ENCODE measurements around the gene TCHP.
"Not testable (repeated sequence)": the region's sequence is repeated elsewhere in the genome, so short reads cannot be mapped to it uniquely, and the experiment has no call there.

The TCHP gene

GRCh38 chr12:109879351-109880042 is 20.6 kb upstream of the TCHP start:
- DNase-seq (ENCODE audit: low spot score) = no peak

DNA sequence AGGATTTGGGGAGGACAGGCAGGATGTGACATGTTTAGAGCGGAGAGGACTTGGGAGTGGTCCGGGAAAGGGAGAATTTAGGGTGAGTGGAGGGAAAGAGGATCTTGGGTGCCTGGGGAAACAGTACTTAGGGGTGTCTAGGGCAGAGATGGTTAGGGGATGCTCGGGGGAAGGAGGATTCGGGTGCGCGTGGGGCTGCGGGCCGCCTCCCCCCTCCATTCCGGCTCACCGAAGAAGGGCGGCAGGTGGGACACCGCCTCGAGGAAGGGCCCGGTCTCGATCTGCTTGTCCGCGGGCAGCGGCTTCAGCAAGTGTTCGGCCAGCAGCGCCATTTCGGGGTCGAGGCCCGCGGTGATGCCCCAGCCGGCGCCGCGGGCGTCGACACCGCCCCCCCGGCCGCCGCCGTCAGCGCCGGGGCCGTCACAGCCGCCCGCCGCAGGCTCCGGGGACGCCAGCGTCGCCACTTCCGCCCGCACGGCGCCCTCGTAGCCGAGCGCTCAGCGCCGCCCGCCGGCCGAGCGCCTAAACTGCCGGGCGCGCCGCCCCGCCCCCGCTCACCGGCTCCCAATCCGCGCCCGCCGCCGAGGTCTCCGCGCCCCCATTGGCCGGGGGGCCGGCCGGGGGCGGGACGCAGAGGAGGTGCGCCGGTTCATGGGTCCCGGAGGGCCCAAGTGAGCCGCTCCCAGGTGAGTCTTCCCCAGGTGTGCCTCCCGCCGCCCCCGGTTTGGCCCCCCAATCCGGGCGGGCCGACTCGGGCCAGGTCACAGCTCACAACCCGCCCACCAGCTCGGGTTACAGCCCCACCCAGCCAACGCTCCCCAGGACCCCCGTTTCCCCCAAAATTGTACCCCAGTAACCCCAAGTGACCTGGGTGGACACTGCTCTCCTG is 19.8 kb upstream of the TCHP start, which contains the start of gene GLTP:
Gene GLTP (minus strand): TSS at position 499 of the 889 bp plus-strand sequence. CDS start 167 bp downstream, at position 332.
- peak; percentile 94 for DNase-seq (ENCODE audit: low spot score)

GRCh38 chr12:109880938-109881337 is 19.1 kb upstream of the TCHP start:
- DNase-seq (ENCODE audit: low spot score) = no peak

GRCh38 chr12:109881752-109882151 is 18.3 kb upstream of the TCHP start:
- no peak for DNase-seq (ENCODE audit: low spot score)

- DNase-seq (ENCODE audit: low spot score) = no peak
These were observed 16.6 kb upstream of the TCHP start for GRCh38 chr12:109883461-109883860.

DNA sequence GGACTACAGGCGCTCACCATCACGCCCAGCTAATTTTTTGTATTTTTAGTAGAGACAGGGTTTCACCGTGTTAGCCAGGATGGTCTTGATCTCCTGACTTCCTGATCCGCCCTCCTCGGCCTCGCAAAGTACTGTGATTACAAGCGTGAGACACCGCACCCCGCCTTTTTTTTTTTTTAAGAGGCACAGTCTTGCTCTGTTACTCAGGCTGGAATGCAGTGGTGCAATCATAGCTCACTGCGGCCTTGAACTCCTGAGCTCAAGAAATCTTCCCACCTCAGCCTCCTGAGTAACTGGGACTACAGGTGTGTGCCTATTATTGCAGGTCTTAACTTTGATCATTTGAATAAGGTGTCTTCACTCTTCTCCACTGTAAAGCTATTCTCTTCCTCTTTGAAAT is 14.5 kb upstream of the TCHP start:
- no peak for DNase-seq (ENCODE audit: low spot score)

DNA sequence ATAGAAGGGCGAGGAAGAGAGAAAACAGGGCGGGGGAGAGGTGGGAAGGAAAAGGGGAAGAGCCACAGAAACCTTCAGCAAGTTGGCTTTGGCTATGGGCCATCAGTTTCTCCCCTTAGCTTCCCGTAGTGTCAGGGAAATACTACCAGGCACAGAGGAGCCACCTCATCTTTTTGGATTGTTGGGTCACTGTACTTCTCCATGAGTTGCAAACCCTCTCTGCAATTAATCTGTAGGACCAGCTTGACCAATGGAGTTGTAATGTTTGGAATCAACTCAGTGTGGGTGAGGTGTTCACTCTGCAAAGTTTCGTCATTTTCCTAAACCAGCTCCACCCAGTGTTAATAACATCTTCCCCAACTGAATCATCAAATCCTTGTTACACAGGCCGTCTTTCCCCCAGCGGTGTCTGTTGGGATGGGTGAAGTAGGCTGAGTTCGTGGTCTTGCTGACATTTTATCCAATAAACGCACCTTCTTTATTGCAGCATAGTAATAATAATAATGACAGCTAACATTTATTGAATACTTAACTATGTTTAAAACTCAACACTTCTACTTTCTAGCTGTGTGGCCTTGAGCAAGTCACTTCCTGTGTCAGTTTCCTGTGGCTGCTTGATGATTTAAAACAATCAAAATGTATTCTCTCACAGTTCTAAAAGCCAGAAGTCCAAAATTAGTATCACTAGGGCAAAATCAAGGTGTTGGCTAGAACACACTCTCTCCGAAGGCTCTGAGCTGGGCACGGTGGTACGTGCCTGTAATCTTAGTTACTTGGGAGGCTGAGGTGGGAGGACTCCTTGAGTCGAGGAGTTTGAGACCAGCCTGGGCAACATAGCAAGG is 11.7 kb upstream of the TCHP start:
- no peak for DNase-seq (ENCODE audit: low spot score)

- no peak for DNase-seq (ENCODE audit: low spot score)
These were observed 9.4 kb upstream of the TCHP start for GRCh38 chr12:109890620-109891170.

- DNase-seq (ENCODE audit: low spot score) = not testable (repeated sequence)
These were observed 8.3 kb upstream of the TCHP start for GRCh38 chr12:109891731-109892130.

DNA sequence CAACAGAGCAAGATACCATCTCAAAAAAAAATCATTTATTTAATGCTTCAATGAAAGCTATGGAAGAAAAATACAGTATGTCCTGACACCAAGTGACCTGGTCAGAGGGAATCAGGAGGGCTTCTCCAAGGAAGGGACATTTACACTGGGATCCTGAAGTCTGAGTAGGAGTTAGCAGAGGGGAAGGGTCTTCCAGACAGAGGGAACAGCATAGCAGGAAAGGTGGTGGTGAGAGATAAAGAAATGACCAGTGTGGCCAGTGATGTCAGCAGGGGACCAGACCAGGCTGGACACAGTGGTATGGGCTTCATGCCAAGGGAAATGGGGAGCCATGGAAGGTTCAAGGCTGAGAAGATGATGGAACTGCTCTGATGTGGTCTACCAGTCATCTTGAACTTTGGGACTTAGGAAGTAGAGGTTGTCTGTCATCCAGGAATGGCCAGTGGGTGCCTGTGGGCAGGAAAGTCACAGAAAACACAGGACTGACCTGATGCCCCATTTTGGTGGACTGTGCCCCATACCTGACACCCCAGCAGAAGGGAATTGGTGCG is 7.8 kb upstream of the TCHP start:
- no peak for DNase-seq (ENCODE audit: low spot score)

- no peak for DNase-seq (ENCODE audit: low spot score)
These were observed 7.3 kb upstream of the TCHP start for GRCh38 chr12:109892748-109893147.

DNA sequence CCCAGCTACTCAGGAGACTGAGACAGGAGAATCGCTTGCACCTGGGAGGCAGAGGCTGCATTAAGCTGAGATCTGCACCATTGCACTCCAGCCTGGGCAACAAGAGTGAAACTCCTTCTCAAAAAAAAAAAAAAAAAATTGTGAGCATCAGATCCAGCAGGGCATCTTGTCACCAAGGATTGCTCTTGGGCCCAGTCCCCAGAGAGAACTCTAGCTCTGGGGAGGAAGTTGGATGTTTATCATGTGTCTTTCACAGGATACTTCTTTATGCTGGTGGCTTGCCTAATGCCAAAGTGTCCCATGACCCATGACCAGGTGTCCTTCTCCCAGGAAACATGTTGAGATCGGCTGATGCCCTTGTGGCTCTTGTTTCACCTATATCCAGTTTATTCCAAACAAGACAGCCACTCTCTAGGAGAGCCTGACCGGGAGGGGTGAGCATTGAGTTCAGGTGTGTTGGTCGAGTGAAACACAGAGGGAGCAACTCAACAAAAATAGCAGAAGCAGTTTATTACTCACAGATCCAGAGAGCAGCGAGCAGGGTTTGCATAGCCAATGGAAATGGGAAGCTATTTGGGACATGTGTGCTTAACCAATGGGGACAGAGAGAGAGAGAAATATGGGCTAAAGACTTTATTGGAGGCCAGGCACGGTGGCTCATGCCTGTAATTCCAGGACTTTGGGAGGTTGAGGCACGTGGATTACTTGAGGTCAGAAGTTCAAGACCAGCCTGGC is 6.6 kb upstream of the TCHP start:
- no peak for DNase-seq (ENCODE audit: low spot score)

DNA sequence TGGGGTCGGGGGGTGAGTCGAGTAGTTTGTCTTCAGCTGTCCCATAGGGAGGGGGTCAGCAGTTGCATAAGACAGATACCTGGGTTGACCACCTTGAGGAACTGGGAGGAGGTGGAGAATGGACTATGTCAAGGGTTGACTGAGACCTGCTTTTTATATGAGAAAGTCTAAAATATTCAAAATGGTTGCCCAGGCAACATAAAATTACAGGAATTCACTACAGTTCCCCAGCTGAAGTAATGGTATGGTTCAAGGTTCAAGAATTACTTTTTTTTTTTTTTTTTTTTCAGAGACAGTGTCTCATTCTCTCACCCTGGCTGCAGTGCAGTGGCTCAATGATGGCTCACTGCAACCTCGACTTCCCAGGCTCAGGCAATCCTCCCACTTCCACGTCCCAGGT is 5.1 kb upstream of the TCHP start:
- DNase-seq (ENCODE audit: low spot score) = no peak

GRCh38 chr12:109896188-109896587 is 3.9 kb upstream of the TCHP start:
- DNase-seq (ENCODE audit: low spot score) = no peak

DNA sequence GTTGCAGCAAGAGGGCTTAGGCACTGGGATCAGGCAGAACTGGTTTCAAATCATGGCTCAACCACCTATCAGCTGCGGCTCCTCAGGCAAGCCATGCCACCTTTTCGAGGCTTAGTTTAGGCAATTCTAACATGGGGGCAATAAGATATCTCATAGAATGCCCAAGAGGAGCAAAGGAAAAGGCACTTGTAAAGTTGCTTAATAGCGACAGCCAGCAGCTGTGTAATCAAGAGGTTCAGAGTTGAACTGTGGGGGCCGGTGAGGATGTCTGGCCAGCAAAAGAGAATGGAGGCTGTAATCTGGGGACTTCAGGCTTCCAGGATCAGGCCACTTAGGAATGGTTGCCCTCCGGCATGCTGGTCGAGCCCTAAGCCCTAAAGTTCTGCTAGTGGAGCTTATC is 3.0 kb upstream of the TCHP start:
- DNase-seq (ENCODE audit: low spot score) = no peak

DNA sequence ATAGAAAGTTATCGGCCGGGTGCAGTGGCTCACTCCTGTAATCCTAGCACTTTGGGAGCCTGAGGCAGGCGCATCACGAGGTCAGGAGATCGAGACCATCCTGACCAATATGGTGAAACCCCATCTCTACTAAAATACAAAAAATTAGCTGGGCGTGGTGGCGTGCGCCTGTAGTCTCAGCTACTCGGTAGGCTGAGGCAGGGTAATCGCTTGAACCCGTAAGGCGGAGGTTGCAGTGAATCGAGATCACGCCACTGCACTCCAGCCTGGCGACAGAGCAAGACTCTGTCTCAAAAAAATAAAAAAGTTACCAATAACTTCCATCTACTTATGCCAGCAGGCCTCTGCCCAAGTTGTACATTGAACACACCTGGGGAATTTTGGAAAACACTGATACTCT is 729 bp upstream of the TCHP start:
- not testable (repeated sequence) for DNase-seq (ENCODE audit: low spot score)

DNA sequence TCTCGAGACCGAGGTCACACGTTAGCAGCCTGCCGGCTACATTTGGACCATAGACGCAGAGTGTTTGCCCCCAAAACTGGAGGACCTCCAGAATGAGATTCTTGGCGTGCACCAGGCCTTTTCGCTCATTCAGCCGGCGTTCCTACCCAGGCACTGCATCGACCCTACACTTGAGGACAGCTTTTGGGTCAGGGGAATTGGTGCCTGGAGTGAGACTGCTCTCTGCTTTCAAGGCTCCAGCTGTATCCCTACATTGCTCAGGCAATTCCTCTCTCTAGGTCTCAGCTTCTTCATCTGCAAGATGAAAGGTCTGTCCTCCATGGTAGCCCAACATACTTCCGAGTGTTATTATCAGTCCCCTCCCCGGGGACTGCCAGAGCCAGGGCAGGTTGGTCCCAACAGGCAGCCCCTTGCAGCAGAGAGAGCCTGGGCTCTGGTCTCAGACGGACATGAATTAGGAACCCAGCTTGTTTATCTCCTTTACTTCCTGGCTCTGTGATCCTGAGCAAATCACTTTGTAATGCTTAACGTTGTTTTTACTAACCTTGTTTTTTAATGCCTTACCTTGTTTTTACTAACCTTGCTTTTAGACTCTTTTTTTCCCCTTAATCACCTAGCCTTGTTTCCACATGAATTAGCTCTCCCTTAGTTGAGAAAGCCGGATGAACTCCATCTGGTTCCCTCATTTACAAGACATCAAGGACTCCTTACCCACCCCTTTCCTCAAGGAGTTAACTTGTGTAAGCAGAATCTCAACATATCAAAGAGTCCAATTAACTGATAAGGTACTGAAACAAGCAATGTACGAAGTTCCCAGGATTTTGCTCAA is 892 bp downstream of the TCHP start:
- DNase-seq (ENCODE audit: low spot score) = no peak

- no peak for DNase-seq (ENCODE audit: low spot score)
These were observed 2.9 kb downstream of the TCHP start for GRCh38 chr12:109902891-109903418.

GRCh38 chr12:109905301-109905700 is 5.2 kb downstream of the TCHP start:
- DNase-seq (ENCODE audit: low spot score) = no peak
